ENCODE data around the gene GALNT2. TPM values are rescaled to one million over a fixed set of nuclear protein-coding genes. Genes with fewer than 3 reads are reported as not detected.

The GALNT2 gene
- total and polyA plus RNA-seq, 9 of the 15 experiments (the other 6 are each of a cell fraction or from before 2014, with no cell fraction given), result 1.6 to 106 (median 51.9) TPM

DNA sequence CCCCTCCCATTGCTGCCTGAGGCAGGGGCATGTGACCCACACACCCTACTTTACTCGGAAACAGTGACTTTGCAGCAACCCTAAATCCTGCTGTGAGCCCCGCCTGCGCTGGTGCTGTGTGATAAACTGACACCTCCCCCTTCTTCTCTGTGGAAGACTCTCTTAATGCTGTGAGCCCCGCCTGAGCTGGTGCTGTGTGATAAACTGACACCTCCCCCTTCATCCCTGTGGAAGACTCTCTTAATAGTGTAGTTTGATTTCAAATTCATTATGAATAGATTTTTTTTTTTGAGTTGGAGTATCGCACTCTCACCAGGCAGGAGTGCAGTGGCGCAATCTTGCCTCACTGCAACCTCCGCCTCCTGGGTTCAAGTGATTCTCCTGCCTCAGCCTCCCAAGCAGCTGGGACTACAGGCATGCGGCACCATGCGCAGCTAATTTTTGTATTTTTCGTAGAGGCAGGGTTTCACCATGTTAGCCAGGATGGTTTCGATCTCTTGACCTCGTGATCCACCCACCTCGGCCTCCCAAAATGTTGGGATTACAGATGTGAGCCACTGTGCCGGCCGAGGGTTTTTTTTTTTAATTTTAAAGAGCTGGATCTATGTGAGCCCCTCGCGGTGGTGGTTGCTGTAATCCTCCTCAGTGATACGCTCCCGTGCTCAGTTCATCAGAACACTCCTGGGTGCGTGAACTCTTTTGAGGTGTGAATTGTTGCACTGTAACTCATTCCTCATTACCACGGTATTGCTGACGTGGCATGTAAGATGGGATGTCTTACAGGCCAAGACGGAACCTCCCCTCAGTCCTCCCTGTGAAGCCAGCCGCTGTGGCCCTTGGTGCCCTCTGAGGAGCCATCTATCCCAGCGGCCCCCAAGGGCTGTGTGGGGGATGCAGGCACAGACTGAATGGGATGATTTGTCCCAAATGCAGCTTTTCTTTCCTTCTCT, 60.3 kb downstream of the GALNT2 start (continued):
- TF ChIP-seq, protein P1, sequence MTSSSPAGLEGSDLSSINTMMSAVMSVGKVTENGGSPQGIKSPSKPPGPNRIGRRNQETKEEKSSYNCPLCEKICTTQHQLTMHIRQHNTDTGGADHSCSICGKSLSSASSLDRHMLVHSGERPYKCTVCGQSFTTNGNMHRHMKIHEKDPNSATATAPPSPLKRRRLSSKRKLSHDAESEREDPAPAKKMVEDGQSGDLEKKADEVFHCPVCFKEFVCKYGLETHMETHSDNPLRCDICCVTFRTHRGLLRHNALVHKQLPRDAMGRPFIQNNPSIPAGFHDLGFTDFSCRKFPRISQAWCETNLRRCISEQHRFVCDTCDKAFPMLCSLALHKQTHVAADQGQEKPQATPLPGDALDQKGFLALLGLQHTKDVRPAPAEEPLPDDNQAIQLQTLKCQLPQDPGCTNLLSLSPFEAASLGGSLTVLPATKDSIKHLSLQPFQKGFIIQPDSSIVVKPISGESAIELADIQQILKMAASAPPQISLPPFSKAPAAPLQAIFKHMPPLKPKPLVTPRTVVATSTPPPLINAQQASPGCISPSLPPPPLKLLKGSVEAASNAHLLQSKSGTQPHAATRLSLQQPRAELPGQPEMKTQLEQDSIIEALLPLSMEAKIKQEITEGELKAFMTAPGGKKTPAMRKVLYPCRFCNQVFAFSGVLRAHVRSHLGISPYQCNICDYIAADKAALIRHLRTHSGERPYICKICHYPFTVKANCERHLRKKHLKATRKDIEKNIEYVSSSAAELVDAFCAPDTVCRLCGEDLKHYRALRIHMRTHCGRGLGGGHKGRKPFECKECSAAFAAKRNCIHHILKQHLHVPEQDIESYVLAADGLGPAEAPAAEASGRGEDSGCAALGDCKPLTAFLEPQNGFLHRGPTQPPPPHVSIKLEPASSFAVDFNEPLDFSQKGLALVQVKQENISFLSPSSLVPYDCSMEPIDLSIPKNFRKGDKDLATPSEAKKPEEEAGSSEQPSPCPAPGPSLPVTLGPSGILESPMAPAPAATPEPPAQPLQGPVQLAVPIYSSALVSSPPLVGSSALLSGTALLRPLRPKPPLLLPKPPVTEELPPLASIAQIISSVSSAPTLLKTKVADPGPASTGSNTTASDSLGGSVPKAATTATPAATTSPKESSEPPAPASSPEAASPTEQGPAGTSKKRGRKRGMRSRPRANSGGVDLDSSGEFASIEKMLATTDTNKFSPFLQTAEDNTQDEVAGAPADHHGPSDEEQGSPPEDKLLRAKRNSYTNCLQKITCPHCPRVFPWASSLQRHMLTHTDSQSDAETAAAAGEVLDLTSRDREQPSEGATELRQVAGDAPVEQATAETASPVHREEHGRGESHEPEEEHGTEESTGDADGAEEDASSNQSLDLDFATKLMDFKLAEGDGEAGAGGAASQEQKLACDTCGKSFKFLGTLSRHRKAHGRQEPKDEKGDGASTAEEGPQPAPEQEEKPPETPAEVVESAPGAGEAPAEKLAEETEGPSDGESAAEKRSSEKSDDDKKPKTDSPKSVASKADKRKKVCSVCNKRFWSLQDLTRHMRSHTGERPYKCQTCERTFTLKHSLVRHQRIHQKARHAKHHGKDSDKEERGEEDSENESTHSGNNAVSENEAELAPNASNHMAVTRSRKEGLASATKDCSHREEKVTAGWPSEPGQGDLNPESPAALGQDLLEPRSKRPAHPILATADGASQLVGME (CRISPR knock-in tag; IDR thresholded peaks at IDR 0.05), result no peak; the same call in 1 of the 2 replicates
- TF ChIP-seq MBD2 (IDR thresholded peaks at IDR 0.05; ENCODE audit: borderline replicate concordance, low read depth) (peak; percentile 90), MYNN (IDR thresholded peaks at IDR 0.05) (peak; percentile 47), MYNN (CRISPR knock-in tag; IDR thresholded peaks at IDR 0.05) (no peak), CBX1 (IDR thresholded peaks at IDR 0.05; ENCODE audit: low read depth) (0 out of 2 replicates have a peak, but pooled peaks have one; percentile 41), KDM5B (IDR thresholded peaks at IDR 0.05; ENCODE audit: insufficient replicate concordance, low read depth, low read length) (peak; percentile 37), YY1 (IDR thresholded peaks at IDR 0.05; ENCODE audit: borderline replicate concordance in 1 of 3, control insufficient read depth in 1 of 3, extremely low read depth in 1 of 3, insufficient read depth in 3 of 3, insufficient read length in 1 of 3, insufficient replicate concordance in 2 of 3, low read depth in 1 of 3, low read length in 2 of 3) (peak in 1 of 3 experiments; percentile 20), SMARCC2 (IDR thresholded peaks at IDR 0.05; ENCODE audit: low read depth) (peak; percentile 94)
- TF ChIP-seq, protein P2, sequence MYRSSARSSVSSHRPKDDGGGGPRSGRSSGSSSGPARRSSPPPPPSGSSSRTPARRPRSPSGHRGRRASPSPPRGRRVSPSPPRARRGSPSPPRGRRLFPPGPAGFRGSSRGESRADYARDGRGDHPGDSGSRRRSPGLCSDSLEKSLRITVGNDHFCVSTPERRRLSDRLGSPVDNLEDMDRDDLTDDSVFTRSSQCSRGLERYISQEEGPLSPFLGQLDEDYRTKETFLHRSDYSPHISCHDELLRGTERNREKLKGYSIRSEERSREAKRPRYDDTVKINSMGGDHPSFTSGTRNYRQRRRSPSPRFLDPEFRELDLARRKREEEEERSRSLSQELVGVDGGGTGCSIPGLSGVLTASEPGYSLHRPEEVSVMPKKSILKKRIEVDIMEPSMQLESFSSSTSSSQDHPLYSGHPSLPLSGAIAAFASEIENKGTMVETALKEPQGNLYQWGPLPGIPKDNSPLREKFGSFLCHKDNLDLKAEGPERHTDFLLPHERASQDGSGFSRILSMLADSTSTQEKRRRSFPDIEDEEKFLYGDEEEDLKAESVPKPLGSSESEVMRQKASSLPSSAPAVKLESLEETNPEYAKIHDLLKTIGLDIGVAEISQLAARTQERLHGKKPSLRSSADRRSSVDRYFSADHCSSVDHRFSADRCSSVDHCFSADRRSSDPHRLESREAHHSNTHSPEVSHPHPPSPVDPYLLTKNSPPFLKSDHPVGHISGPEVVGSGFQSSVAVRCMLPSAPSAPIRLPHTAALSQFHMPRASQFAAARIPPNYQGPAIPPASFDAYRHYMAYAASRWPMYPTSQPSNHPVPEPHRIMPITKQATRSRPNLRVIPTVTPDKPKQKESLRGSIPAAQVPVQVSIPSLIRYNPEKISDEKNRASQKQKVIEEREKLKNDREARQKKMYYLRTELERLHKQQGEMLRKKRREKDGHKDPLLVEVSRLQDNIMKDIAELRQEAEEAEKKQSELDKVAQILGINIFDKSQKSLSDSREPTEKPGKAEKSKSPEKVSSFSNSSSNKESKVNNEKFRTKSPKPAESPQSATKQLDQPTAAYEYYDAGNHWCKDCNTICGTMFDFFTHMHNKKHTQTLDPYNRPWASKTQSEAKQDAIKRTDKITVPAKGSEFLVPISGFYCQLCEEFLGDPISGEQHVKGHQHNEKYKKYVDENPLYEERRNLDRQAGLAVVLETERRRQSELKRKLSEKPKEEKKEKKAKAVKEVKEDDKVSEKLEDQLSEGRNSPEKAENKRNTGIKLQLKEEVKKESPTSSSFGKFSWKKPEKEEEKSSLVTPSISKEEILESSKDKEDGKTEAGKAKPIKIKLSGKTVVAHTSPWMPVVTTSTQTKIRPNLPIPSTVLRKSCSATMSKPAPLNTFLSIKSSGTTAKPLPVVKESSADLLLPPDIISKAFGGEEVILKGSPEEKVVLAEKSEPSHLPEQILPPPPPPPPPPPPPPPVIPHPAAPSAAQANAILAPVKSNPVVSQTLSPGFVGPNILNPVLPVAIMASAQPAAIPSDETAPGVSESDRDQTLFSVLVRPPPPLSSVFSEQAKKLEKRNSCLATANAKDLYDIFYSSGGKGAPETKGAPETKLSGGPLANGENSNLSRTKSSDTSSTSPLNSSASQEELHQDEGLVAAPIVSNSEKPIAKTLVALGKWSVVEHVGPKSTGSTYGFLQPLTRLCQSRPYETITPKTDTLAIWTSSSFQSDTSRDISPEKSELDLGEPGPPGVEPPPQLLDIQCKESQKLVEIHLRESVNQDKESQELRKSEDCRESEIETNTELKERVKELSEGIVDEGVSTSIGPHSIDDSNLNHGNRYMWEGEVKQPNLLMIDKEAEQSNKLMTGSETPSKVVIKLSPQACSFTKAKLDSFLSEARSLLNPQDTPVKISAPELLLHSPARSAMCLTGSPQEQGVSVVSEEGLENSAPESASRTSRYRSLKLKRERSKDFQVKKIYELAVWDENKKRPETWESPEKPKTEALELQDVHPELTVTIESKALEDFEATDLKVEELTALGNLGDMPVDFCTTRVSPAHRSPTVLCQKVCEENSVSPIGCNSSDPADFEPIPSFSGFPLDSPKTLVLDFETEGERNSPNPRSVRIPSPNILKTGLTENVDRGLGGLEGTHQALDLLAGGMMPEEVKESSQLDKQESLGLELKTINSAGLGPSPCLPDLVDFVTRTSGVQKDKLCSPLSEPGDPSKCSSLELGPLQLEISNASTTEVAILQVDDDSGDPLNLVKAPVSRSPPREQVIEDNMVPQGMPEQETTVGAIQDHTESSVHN (IDR thresholded peaks at IDR 0.05; ENCODE audit: borderline replicate concordance in 1 of 2, low read depth in 1 of 2), result 0 out of 4 replicates have a peak, but pooled peaks of 1 of the 2 experiments have one; percentile 28

Data from K562 (cell line).